CD4-positive, alpha-beta T cell (primary cell): Measurements from ENCODE around the gene EEF1E1. TPM values are rescaled to one million over a fixed set of nuclear protein-coding genes. Genes with fewer than 3 reads are reported as not detected.

ENCODE experiments used
- ATAC-seq: fragments of 200-7000 bp; cut with Tn5 transposase; one replicate; pipeline ENCODE4 v1.10.0; 2022; ENCODE audit warnings: mild to moderate bottlenecking; ENCODE audit not compliant: poor library complexity
- CTCF ChIA-PET: fragments of 350-600 bp; sonication (Branson Sonifier 250); formaldehyde crosslinking; loops from one replicate; lab custom pipeline; 2021; ENCODE audit warnings: antibody characterized with exemption, inconsistent platforms; lab: Charles Lee
- POLR2A ChIA-PET: fragments of 350-600 bp; sonication (Branson Sonifier 250); formaldehyde crosslinking; loops from one replicate; lab custom pipeline; 2021; ENCODE audit warnings: antibody characterized with exemption, inconsistent platforms; lab: Charles Lee
- DNase-seq, 14 experiments: peaks; one replicate each; pipeline ENCODE4 v3.0.0-alpha.2; 2013 to 2020; ENCODE audit warnings: mixed read lengths in 2 of 14
- H3K27ac ChIP-seq, 2 donors: one replicate each; pipeline versions ENCODE4 v1.5.1 to v1.7.0; 2013; ENCODE audit warnings: low read length in 2 of 2, low read depth in 1 of 2, mild to moderate bottlenecking in 1 of 2
- H3K27me3 ChIP-seq, 2 experiments: 1 replicate in 1 of 2; 2 replicates in 1 of 2; pipeline versions ENCODE4 v1.6.1 to v1.7.0; 2013; ENCODE audit warnings: low read length in 2 of 2, control low read depth in 1 of 2, mild to moderate bottlenecking in 1 of 2, moderate library complexity in 1 of 2; ENCODE audit not compliant: insufficient read depth in 2 of 2, control insufficient read depth in 1 of 2
- H3K36me3 ChIP-seq: one replicate; pipeline ENCODE4 v1.6.1; 2013; ENCODE audit warnings: low read length, control low read depth; ENCODE audit not compliant: insufficient read depth
- H3K4me1 ChIP-seq: one replicate; pipeline ENCODE4 v1.6.1; 2013; ENCODE audit warnings: low read length, control low read depth; ENCODE audit not compliant: insufficient read depth
- H3K4me3 ChIP-seq: one replicate; pipeline ENCODE4 v1.5.1; 2013; ENCODE audit warnings: mild to moderate bottlenecking, low read length, moderate library complexity
- H3K9me3 ChIP-seq, 2 experiments: 1 replicate in 1 of 2; 2 replicates in 1 of 2; pipeline versions ENCODE4 v1.6.1 to v1.7.0; 2013; ENCODE audit warnings: low read length in 2 of 2, mild to moderate bottlenecking in 2 of 2, control low read depth in 1 of 2, moderate library complexity in 1 of 2; ENCODE audit not compliant: control insufficient read depth in 1 of 2, insufficient read depth in 1 of 2
- H3K27ac Mint-ChIP-seq: one replicate; pipeline ENCODE4 v1.8.0; 2020; ENCODE audit warnings: mixed read lengths
- H3K27me3 Mint-ChIP-seq: one replicate; pipeline ENCODE4 v1.8.0; 2021; ENCODE audit warnings: mixed read lengths
- H3K36me3 Mint-ChIP-seq: one replicate; pipeline ENCODE4 v1.8.0; 2021; ENCODE audit warnings: low read depth, mixed read lengths
- H3K4me1 Mint-ChIP-seq: one replicate; pipeline ENCODE4 v1.8.0; 2021; ENCODE audit warnings: low read depth, mixed read lengths
- H3K4me3 Mint-ChIP-seq: one replicate; pipeline ENCODE4 v1.8.0; 2020; ENCODE audit warnings: mild to moderate bottlenecking, mixed read lengths
- H3K9me3 Mint-ChIP-seq: one replicate; pipeline ENCODE4 v1.8.0; 2020; ENCODE audit warnings: mixed read lengths
- CTCF ChIP-seq: fragments of 200-600 bp; IDR thresholded peaks from one replicate; pipeline ENCODE4 v1.8.0; 2022; ENCODE audit warnings: antibody characterized with exemption, mild to moderate bottlenecking
- intact Hi-C, 2 experiments: fragments of 100-400 bp; cut with DNase I in 1 of 2; cut with micrococcal nuclease in 1 of 2; formaldehyde crosslinking; loops; one replicate each; pipeline versions ENCODE4 v1.15.1 to v1.9.0; 2023 to 2025; cut with DNase I, micrococcal nuclease
- total RNA-seq, 174 experiments: library from RNA in 2 of 174; stranded (reverse) in 2 of 174; gene quantifications; one replicate each; pipeline ENCODE4 v1.2.3 and lab custom pipeline; 2021 to 2026

Gene EEF1E1
- total RNA-seq, 2 experiments from 2014 or later, result 11.2 to 14.7 TPM

- Histone ChIP-seq H3K4me3 (no peak overlapping the region), H3K4me1 (no peaks in the 10 kb centered on the region), H3K9me3 (no peaks in the 10 kb centered on the region), H3K27ac (no peak overlapping the region), H3K36me3 (peaks cover 6% of the 10 kb centered on the region), H3K27me3 (no peaks in the 10 kb centered on the region)
- no peak for TF ChIP-seq CTCF
- H3K36me3 Mint-ChIP-seq, result peaks cover 8% of the 10 kb centered on the region
- H3K4me1 Mint-ChIP-seq, result peaks cover 24% of the 10 kb centered on the region
- ChIA-PET POLR2A (no interaction called here), CTCF (no interaction called here)
- DNase-seq, result no peak
- no peak overlapping the region for H3K27ac Mint-ChIP-seq
- no peaks in the 10 kb centered on the region for H3K9me3 Mint-ChIP-seq
- no peak for ATAC-seq
- H3K4me3 Mint-ChIP-seq, result no peak overlapping the region
- intact Hi-C loops, result no loop called here
- H3K27me3 Mint-ChIP-seq, result no peaks in the 10 kb centered on the region
Measured at GRCh38 chr6:8073758-8074157, 28.6 kb downstream of the EEF1E1 start.

- ChIA-PET POLR2A (interaction anchor here (1.2 kb wide), 1 partner anchor 32 kb away, joined by 3 read pairs; the partner anchor contains the start of gene EEF1E1), CTCF (no interaction called here)
- Histone ChIP-seq H3K27ac (no peak overlapping the region), H3K27me3 (no peaks in the 10 kb centered on the region), H3K4me3 (no peak overlapping the region), H3K9me3 (no peaks in the 10 kb centered on the region), H3K36me3 (no peaks in the 10 kb centered on the region), H3K4me1 (peaks cover under 1% of the 10 kb centered on the region)
- TF ChIP-seq CTCF, result no peak
- H3K27ac Mint-ChIP-seq, result no peak overlapping the region
- intact Hi-C loops, result no loop called here
- DNase-seq, result no peak
- H3K36me3 Mint-ChIP-seq, result no peaks in the 10 kb centered on the region
- H3K9me3 Mint-ChIP-seq, result no peaks in the 10 kb centered on the region
- H3K4me1 Mint-ChIP-seq, result peaks cover 14% of the 10 kb centered on the region
- ATAC-seq, result no peak
- no peaks in the 10 kb centered on the region for H3K27me3 Mint-ChIP-seq
- no peak overlapping the region for H3K4me3 Mint-ChIP-seq
Measured at GRCh38 chr6:8070718-8071117, 31.6 kb downstream of the EEF1E1 start.

- Histone ChIP-seq H3K4me1 (peaks cover 10% of the 10 kb centered on the region), H3K9me3 (no peaks in the 10 kb centered on the region), H3K27ac (no peak overlapping the region), H3K27me3 (no peaks in the 10 kb centered on the region), H3K36me3 (no peaks in the 10 kb centered on the region), H3K4me3 (no peak overlapping the region)
- peaks cover 14% of the 10 kb centered on the region for H3K4me1 Mint-ChIP-seq
- ChIA-PET POLR2A (interaction anchor here (1.2 kb wide), 1 partner anchor 33 kb away, joined by 3 read pairs; the partner anchor contains the start of gene EEF1E1), CTCF (no interaction called here)
- H3K36me3 Mint-ChIP-seq, result no peaks in the 10 kb centered on the region
- H3K27ac Mint-ChIP-seq, result no peak overlapping the region
- DNase-seq (no peak), ATAC-seq (no peak)
- intact Hi-C loops, result loop anchor here (5.0 to 10.0 kb wide), 3 partner anchors 365 to 677 kb away; partner anchors contain the start of genes SLC35B3 (in 1 of the 2) and SNRNP48 (in 1 of the 2)
- no peak for TF ChIP-seq CTCF
- H3K4me3 Mint-ChIP-seq, result no peak overlapping the region
- no peaks in the 10 kb centered on the region for H3K27me3 Mint-ChIP-seq
- no peaks in the 10 kb centered on the region for H3K9me3 Mint-ChIP-seq
Measured at GRCh38 chr6:8069631-8070284, 32.6 kb downstream of the EEF1E1 start.
